ENCODE results near the gene ALOX15B. TPM values are rescaled to one million over a fixed set of nuclear protein-coding genes. Genes with fewer than 3 reads are reported as not detected.

The ALOX15B gene
- total and polyA plus RNA-seq, 2 donors (not counting 1 experiment from before 2014, with no cell fraction given), result not detected

- Histone ChIP-seq H3K4me2 (ENCODE audit: extremely low read depth, insufficient read depth, low read length) (no peak overlapping the region), H2AFZ (ENCODE audit: low read length) (no peak overlapping the region), H3K27me3 (ENCODE audit: control insufficient read depth, insufficient read depth, low read length) (peaks cover 23% of the 10 kb centered on the region), H3K4me3 (replicated peaks in 1 of 4; ENCODE audit: control extremely low read depth in 1 of 4, insufficient read depth in 1 of 4, low read depth in 3 of 4, low read length in 4 of 4) (no peak overlapping the region), H3K27ac (ENCODE audit: insufficient read depth, low read length) (no peak overlapping the region), H3K79me2 (ENCODE audit: control insufficient read depth, insufficient read depth, low read length) (no peaks in the 10 kb centered on the region), H4K20me1 (ENCODE audit: control insufficient read depth, extremely low read depth, insufficient read depth, low read length) (no peaks in the 10 kb centered on the region), H3K9me3 (ENCODE audit: control insufficient read depth, insufficient read depth, low read depth, low read length) (no peaks in the 10 kb centered on the region), H3K36me3 (ENCODE audit: control insufficient read depth, insufficient read depth, low read length) (no peaks in the 10 kb centered on the region), H3K4me1 (ENCODE audit: control insufficient read depth, extremely low read depth, insufficient read depth, low read length) (no peaks in the 10 kb centered on the region), H3K9ac (ENCODE audit: insufficient read depth, low read length) (no peak overlapping the region)
- no peak for DNase-seq (ENCODE audit: low read depth in 2 of 2)
- TF ChIP-seq EZH2 (IDR thresholded peaks at IDR 0.05; ENCODE audit: low read length, missing control alignments), result no peak
Measured at GRCh38 chr17:8007836-8008235, 31.0 kb upstream of the ALOX15B start.

GRCh38 chr17:8012045-8012580, 26.7 kb upstream of the ALOX15B start:
- no peak overlapping the region for H3K4me3 ChIP-seq (replicated peaks in 1 of 4; ENCODE audit: control extremely low read depth in 1 of 4, insufficient read depth in 1 of 4, low read depth in 3 of 4, low read length in 4 of 4)
- no peaks in the 10 kb centered on the region for H3K9me3 ChIP-seq (ENCODE audit: control insufficient read depth, insufficient read depth, low read depth, low read length)
- H3K4me2 ChIP-seq (ENCODE audit: extremely low read depth, insufficient read depth, low read length), result no peak overlapping the region
- no peak overlapping the region for H3K9ac ChIP-seq (ENCODE audit: insufficient read depth, low read length)
- no peak overlapping the region for H3K27ac ChIP-seq (ENCODE audit: insufficient read depth, low read length)
- no peaks in the 10 kb centered on the region for H3K79me2 ChIP-seq (ENCODE audit: control insufficient read depth, insufficient read depth, low read length)
- no peaks in the 10 kb centered on the region for H4K20me1 ChIP-seq (ENCODE audit: control insufficient read depth, extremely low read depth, insufficient read depth, low read length)
- H3K27me3 ChIP-seq (ENCODE audit: control insufficient read depth, insufficient read depth, low read length), result peaks cover 18% of the 10 kb centered on the region
- TF ChIP-seq CTCF (conservative IDR thresholded peaks at IDR 0.05 in 1 of 2, IDR thresholded peaks at IDR 0.05 in 1 of 2; ENCODE audit: low read depth in 1 of 2, low read length in 2 of 2), result no peak
- no peak for TF ChIP-seq EZH2 (IDR thresholded peaks at IDR 0.05; ENCODE audit: low read length, missing control alignments)
- DNase-seq (ENCODE audit: low read depth in 2 of 2), result no peak
- H2AFZ ChIP-seq (ENCODE audit: low read length), result no peak overlapping the region
- H3K36me3 ChIP-seq (ENCODE audit: control insufficient read depth, insufficient read depth, low read length), result no peaks in the 10 kb centered on the region
- no peaks in the 10 kb centered on the region for H3K4me1 ChIP-seq (ENCODE audit: control insufficient read depth, extremely low read depth, insufficient read depth, low read length)

- Histone ChIP-seq H3K27me3 (ENCODE audit: control insufficient read depth, insufficient read depth, low read length) (peaks cover 20% of the 10 kb centered on the region), H4K20me1 (ENCODE audit: control insufficient read depth, extremely low read depth, insufficient read depth, low read length) (no peaks in the 10 kb centered on the region), H3K36me3 (ENCODE audit: control insufficient read depth, insufficient read depth, low read length) (no peaks in the 10 kb centered on the region), H3K4me1 (ENCODE audit: control insufficient read depth, extremely low read depth, insufficient read depth, low read length) (no peaks in the 10 kb centered on the region), H3K27ac (ENCODE audit: insufficient read depth, low read length) (no peak overlapping the region), H3K4me3 (replicated peaks in 1 of 4; ENCODE audit: control extremely low read depth in 1 of 4, insufficient read depth in 1 of 4, low read depth in 3 of 4, low read length in 4 of 4) (no peak overlapping the region), H2AFZ (ENCODE audit: low read length) (no peak overlapping the region), H3K4me2 (ENCODE audit: extremely low read depth, insufficient read depth, low read length) (no peak overlapping the region), H3K79me2 (ENCODE audit: control insufficient read depth, insufficient read depth, low read length) (no peaks in the 10 kb centered on the region), H3K9ac (ENCODE audit: insufficient read depth, low read length) (no peak overlapping the region), H3K9me3 (ENCODE audit: control insufficient read depth, insufficient read depth, low read depth, low read length) (no peaks in the 10 kb centered on the region)
- no peak for DNase-seq (ENCODE audit: low read depth in 2 of 2)
- TF ChIP-seq EZH2 (IDR thresholded peaks at IDR 0.05; ENCODE audit: low read length, missing control alignments) (no peak), CTCF (conservative IDR thresholded peaks at IDR 0.05 in 1 of 2, IDR thresholded peaks at IDR 0.05 in 1 of 2; ENCODE audit: low read depth in 1 of 2, low read length in 2 of 2) (no peak)
Measured at GRCh38 chr17:8012996-8013640, 25.7 kb upstream of the ALOX15B start.
